Smooth muscle cell (in vitro differentiated cells): ENCODE measurements around the gene RIMS3. TPM values are rescaled to one million over a fixed set of nuclear protein-coding genes. Genes with fewer than 3 reads are reported as not detected.

Experiments
- DNase-seq: peaks from one replicate; lab custom pipeline; 2025; ENCODE audit not compliant: unreplicated experiment; lab: John Stamatoyannopoulos, UW
- H2AFZ ChIP-seq: fragments of 200-600 bp; sonication (generic); 2 replicates; pipeline ENCODE4 v1.6.0; 2016; ENCODE audit warnings: antibody characterized with exemption, low read depth, mild to moderate bottlenecking
- H3F3A ChIP-seq: fragments of 200-600 bp; sonication (generic); 2 replicates; pipeline ENCODE4 v1.6.0; 2017; ENCODE audit warnings: antibody characterized with exemption, low read depth
- H3K27ac ChIP-seq: fragments of 200-600 bp; sonication (generic); 2 replicates; pipeline ENCODE4 v1.5.1; 2016; ENCODE audit warnings: low read depth, mild to moderate bottlenecking
- H3K27me3 ChIP-seq: fragments of 200-600 bp; sonication (generic); 2 replicates; pipeline ENCODE4 v1.6.1; 2016; ENCODE audit warnings: low read depth, mild to moderate bottlenecking
- H3K36me3 ChIP-seq: fragments of 200-600 bp; sonication (generic); 2 replicates; pipeline ENCODE4 v1.5.1; 2016; ENCODE audit warnings: low read depth
- H3K4me1 ChIP-seq: fragments of 200-600 bp; sonication (generic); 2 replicates; pipeline ENCODE4 v1.5.1; 2016; ENCODE audit warnings: low read depth
- H3K4me2 ChIP-seq: fragments of 200-600 bp; sonication (generic); 2 replicates; pipeline ENCODE4 v1.6.0; 2016; ENCODE audit warnings: mild to moderate bottlenecking
- H3K4me3 ChIP-seq: fragments of 200-600 bp; sonication (generic); 2 replicates; pipeline ENCODE4 v1.5.1; 2016; ENCODE audit warnings: mild to moderate bottlenecking
- H3K79me2 ChIP-seq: fragments of 200-600 bp; sonication (generic); 2 replicates; pipeline ENCODE4 v1.6.0; 2016; ENCODE audit warnings: low read depth, mild to moderate bottlenecking
- H3K9ac ChIP-seq: fragments of 200-600 bp; sonication (generic); 2 replicates; pipeline ENCODE4 v1.6.0; 2016; ENCODE audit warnings: low read depth
- H3K9me3 ChIP-seq: fragments of 200-600 bp; sonication (generic); replicated peaks from 2 replicates; pipeline ENCODE4 v1.5.1; 2016; ENCODE audit warnings: low read depth
- H4K20me1 ChIP-seq: fragments of 200-600 bp; sonication (generic); 2 replicates; pipeline ENCODE4 v1.6.0; 2016; ENCODE audit warnings: low read depth
- CTCF ChIP-seq: fragments of 200-600 bp; sonication (generic); IDR thresholded peaks from 2 replicates; pipeline ENCODE4 v1.5.1; 2017; ENCODE audit warnings: borderline replicate concordance, mild to moderate bottlenecking, antibody characterized with exemption; ENCODE audit not compliant: insufficient read depth, poor library complexity, severe bottlenecking
- WGBS: methylation state at CpG from one replicate; pipeline ENCODE4 v1.1.7; 2016; ENCODE audit warnings: low lambda C conversion rate; 5-methylcytosine and 5-hydroxymethylcytosine counted together
- polyA plus RNA-seq: library from polyadenylated mRNA; unstranded; fragments of >200 nt; fragmentation: Nextera tagmentation; extraction: Ambion mirVana; gene quantifications from 2 replicates; pipeline ENCODE4 v1.2.1, GENCODE V29; 2016
- total RNA-seq: library from RNA; depleted of rRNA; stranded (reverse); fragments of >200 nt; gene quantifications from 2 replicates; pipeline ENCODE4 v1.2.3, GENCODE V29; 2014

The RIMS3 gene
- total and polyA plus RNA-seq, 2 experiments from 2014 or later, result 0.33 to 2.6 TPM

GRCh38 chr1:40635763-40636500, 29.6 kb downstream of the RIMS3 start:
- no peak overlapping the region for H3K9ac ChIP-seq
- H3K4me2 ChIP-seq, result no peak overlapping the region
- no peaks in the 10 kb centered on the region for H3F3A ChIP-seq
- WGBS, result 93% methylated on average over 25 of the region's 25 CpGs
- no peaks in the 10 kb centered on the region for H3K36me3 ChIP-seq
- H2AFZ ChIP-seq, result no peak overlapping the region
- no peaks in the 10 kb centered on the region for H3K4me1 ChIP-seq
- DNase-seq, result no peak
- H4K20me1 ChIP-seq, result no peaks in the 10 kb centered on the region
- no peaks in the 10 kb centered on the region for H3K9me3 ChIP-seq
- no peak for TF ChIP-seq CTCF
- H3K27ac ChIP-seq, result no peak overlapping the region
- no peak overlapping the region for H3K4me3 ChIP-seq
- no peaks in the 10 kb centered on the region for H3K27me3 ChIP-seq
- H3K79me2 ChIP-seq, result no peaks in the 10 kb centered on the region

DNA sequence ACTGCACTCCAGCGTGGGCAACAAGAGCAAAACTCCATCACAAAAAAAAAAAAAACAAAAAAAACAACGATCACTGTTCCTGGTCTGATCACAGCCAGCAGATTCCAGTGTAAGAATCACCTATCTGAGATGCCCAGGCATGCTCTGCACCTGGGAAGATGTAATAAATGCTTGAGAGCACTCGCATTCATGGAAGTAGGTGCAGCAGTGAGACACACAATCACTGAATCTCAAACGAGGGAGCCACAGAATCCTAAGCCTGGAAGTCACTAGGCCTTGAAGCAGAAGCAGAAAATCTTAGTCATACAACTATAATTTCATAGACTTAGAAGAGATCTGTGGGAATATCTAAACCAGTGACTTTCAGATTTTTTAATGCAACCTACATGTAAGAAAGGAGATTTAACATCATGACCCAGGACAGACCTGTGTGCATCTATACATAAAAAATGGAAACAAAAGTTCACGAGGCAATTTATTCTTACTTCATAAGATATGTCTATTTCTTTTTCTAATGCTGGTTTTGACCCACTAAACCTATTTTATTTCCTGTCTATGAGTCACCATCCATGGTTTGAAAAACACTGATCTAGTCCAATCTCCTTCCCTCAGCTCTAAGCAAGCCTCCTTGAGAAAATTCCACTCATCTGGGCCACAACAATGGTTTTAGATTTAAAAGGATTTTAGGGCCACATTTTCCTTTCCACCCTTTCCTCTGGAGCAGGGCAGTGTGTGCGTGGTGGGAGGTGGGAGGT, 30.4 kb downstream of the RIMS3 start:
- 81% methylated on average over 6 of the region's 6 CpGs for WGBS
- Histone ChIP-seq H3K36me3 (no peaks in the 10 kb centered on the region), H3K27me3 (no peaks in the 10 kb centered on the region), H3K4me3 (no peak overlapping the region), H3K4me2 (no peak overlapping the region), H2AFZ (no peak overlapping the region), H3K79me2 (no peaks in the 10 kb centered on the region), H3K9ac (no peak overlapping the region), H3K9me3 (no peaks in the 10 kb centered on the region), H3K27ac (no peak overlapping the region), H3K4me1 (no peaks in the 10 kb centered on the region), H4K20me1 (no peaks in the 10 kb centered on the region), H3F3A (no peaks in the 10 kb centered on the region)
- DNase-seq, result no peak
- TF ChIP-seq CTCF, result no peak

- H3K36me3 ChIP-seq, result no peaks in the 10 kb centered on the region
- H3K4me3 ChIP-seq, result no peak overlapping the region
- WGBS, result 87% methylated on average over 2 of the region's 2 CpGs
- no peaks in the 10 kb centered on the region for H4K20me1 ChIP-seq
- no peaks in the 10 kb centered on the region for H3K79me2 ChIP-seq
- no peak for DNase-seq
- no peak for TF ChIP-seq CTCF
- no peaks in the 10 kb centered on the region for H3K27me3 ChIP-seq
- H3K9me3 ChIP-seq, result no peaks in the 10 kb centered on the region
- no peak overlapping the region for H2AFZ ChIP-seq
- no peak overlapping the region for H3K9ac ChIP-seq
- H3K4me2 ChIP-seq, result no peak overlapping the region
- no peaks in the 10 kb centered on the region for H3K4me1 ChIP-seq
- no peak overlapping the region for H3K27ac ChIP-seq
- H3F3A ChIP-seq, result no peaks in the 10 kb centered on the region
Measured at GRCh38 chr1:40633931-40634376, 31.5 kb downstream of the RIMS3 start.
